Thyroid gland (tissue), 4 donors: ENCODE data around the gene ADAM12.

ENCODE experiments used
- POLR2A ChIP-seq, 2 donors: fragments of 450-650 bp; IDR thresholded peaks; one replicate each; pipeline ENCODE4 v1.6.1; 2017; ENCODE audit warnings: antibody characterized with exemption in 2 of 2, mild to moderate bottlenecking in 2 of 2, moderate library complexity in 1 of 2
- TF ChIP-seq, protein P1 (sequence below), 6 experiments: fragments of 200-600 bp in 3 of 6; fragments of 450-650 bp in 3 of 6; sonication (generic) in 3 of 6; IDR thresholded peaks; one replicate each; pipeline ENCODE4 v1.5.1; 2016 to 2019; ENCODE audit warnings: antibody characterized with exemption in 6 of 6, mild to moderate bottlenecking in 2 of 6, inconsistent platforms in 1 of 6, moderate library complexity in 1 of 6

DNA sequence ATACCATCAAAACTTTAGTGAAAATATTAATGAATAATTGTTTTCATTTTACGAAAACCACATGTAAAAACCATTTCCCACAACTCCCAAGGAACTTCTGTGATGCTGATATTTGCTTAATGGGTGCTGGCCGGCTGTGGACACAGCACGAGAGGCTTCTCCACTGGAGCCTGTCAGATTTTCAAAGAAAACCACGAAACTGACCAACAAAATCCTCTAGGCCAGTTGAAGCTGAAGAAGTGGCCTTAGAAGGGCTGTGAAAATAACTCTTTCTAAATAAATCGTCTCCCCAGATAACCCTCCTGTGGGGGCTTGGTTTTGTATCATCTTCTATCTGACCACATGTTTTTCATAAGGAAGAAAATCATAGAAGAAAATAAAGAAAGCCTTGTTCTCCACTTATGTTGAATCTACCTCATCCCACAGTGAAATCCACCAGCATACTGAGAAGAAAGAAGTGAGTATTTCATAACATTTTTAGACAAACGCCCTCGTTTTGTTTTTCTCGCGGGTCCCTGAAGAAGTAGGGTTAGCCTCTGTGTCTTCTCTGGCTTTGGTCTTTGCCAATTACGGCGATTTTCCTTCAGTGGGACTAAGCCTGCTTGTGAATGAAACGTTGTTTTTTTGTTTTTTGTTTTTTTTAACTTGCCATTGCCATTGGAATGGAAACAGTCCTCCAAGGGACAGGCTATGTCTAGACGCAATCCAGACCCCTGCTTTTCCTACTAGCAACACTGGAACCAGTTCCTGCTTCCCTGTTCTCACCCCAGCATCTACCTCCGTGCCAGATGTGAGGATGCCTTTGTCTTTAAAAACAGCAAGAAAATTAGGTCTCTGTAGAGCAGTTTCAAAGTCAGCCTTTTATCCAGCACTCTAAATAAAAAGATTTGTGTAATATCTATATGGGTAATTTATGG is 123.9 kb downstream of the ADAM12 start:
- TF ChIP-seq, protein P1, sequence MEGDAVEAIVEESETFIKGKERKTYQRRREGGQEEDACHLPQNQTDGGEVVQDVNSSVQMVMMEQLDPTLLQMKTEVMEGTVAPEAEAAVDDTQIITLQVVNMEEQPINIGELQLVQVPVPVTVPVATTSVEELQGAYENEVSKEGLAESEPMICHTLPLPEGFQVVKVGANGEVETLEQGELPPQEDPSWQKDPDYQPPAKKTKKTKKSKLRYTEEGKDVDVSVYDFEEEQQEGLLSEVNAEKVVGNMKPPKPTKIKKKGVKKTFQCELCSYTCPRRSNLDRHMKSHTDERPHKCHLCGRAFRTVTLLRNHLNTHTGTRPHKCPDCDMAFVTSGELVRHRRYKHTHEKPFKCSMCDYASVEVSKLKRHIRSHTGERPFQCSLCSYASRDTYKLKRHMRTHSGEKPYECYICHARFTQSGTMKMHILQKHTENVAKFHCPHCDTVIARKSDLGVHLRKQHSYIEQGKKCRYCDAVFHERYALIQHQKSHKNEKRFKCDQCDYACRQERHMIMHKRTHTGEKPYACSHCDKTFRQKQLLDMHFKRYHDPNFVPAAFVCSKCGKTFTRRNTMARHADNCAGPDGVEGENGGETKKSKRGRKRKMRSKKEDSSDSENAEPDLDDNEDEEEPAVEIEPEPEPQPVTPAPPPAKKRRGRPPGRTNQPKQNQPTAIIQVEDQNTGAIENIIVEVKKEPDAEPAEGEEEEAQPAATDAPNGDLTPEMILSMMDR (IDR thresholded peaks at IDR 0.05): no peak
- no peak for TF ChIP-seq POLR2A (IDR thresholded peaks at IDR 0.05)
